ENCODE measurements around the gene ARHGAP35. TPM values are rescaled to one million over a fixed set of nuclear protein-coding genes. Genes with fewer than 3 reads are reported as not detected.
A peak's percentile ranks its signal among the peaks of the same experiment; 100 is the strongest.

ARHGAP35 gene
- total RNA-seq, 4 donors from 2014 or later, result 8.7 to 69.4 (median 30.9) TPM

DNA sequence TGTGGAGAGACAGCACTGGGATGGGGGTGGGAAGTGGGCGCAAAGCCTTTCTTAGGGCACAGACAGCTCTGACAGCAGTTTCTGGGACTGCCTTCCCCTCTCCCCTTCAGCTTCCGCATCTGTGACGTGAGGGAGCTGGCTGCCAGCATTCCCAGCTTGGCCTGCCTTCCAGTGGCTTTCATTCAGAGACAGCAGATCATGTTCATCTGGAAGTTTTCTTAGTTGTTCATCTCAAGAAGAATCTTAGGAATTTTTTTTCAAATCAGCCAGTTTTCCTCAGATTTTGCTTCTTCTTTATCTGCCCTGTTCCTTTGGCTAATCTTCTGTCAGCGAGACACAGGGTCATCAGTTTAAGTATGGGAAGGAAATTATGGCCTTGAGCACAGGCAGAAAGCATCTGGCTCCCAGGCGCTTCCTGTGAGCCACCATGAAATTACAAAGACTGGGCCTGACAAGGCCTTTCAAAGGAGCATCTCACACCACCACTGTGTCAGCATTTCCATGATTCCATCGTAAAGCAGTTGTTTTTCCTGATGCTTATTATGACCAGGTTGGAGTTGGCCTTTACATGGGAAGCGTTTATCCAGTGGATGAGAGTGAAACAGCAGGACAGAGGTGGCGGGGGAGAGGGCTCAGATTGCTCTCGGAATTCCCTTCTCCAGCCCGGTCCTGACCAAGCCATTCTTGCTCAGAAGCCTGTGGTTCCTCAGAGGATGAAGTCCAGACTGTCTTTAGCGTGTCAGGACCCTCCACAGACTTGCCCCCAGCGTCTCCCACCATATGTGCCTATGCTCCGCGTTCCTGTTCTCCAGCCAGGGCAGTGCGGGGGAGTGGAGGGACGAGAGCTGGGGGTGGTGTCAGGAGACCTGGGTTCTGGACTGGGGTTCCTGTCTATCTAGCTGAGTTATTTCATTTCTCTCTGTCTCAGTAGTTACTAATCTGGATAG is 43.6 kb downstream of the ARHGAP35 start:
- Histone ChIP-seq H3K4me1 (peaks cover 4 to 15% of the 10 kb centered on the region in 2 donors), H3K9me3 (no peaks in the 10 kb centered on the region), H3K36me3 (no peaks in the 10 kb centered on the region), H3K27ac (peak overlapping the region; percentile 67 to 77), H3K27me3 (no peaks in the 10 kb centered on the region), H3K4me3 (no peak overlapping the region)
- DNase-seq, result peak; percentile 49 to 76
- intact Hi-C loops (cut with DNase I; ENCODE audit: low total_unique reads), result no loop called here
- no peak for TF ChIP-seq POLR2A (IDR thresholded peaks at IDR 0.05)
- TF ChIP-seq, protein P1, sequence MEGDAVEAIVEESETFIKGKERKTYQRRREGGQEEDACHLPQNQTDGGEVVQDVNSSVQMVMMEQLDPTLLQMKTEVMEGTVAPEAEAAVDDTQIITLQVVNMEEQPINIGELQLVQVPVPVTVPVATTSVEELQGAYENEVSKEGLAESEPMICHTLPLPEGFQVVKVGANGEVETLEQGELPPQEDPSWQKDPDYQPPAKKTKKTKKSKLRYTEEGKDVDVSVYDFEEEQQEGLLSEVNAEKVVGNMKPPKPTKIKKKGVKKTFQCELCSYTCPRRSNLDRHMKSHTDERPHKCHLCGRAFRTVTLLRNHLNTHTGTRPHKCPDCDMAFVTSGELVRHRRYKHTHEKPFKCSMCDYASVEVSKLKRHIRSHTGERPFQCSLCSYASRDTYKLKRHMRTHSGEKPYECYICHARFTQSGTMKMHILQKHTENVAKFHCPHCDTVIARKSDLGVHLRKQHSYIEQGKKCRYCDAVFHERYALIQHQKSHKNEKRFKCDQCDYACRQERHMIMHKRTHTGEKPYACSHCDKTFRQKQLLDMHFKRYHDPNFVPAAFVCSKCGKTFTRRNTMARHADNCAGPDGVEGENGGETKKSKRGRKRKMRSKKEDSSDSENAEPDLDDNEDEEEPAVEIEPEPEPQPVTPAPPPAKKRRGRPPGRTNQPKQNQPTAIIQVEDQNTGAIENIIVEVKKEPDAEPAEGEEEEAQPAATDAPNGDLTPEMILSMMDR (IDR thresholded peaks at IDR 0.05), result no peak

DNA sequence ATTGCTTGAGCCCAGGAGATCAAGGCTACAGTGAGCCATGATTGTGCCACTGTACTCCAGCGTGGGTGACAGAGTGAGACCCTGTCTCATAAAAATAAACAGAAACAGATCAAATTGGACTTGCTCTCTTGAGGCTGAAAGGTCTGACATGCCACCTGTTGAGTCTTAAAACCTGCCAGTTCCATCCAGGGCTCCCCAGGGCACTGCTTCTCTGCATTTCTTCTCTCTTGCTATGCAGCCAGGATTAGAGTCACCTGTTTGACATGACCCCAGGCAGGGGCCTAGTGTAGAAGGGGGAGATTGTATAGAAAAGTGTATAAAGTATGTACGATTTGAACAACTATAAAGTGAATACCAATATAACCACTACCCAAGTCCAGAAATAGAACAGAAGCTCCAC is 45.4 kb downstream of the ARHGAP35 start:
- peaks cover 4 to 15% of the 10 kb centered on the region in 2 donors for H3K4me1 ChIP-seq
- intact Hi-C loops (cut with DNase I; ENCODE audit: low total_unique reads), result no loop called here
- no peak for DNase-seq
- H3K9me3 ChIP-seq, result no peaks in the 10 kb centered on the region
- no peak for TF ChIP-seq POLR2A (IDR thresholded peaks at IDR 0.05)
- TF ChIP-seq, protein P1 (IDR thresholded peaks at IDR 0.05), result no peak
- H3K27ac ChIP-seq, result peak overlapping the region; percentile 67 to 77
- no peaks in the 10 kb centered on the region for H3K27me3 ChIP-seq
- H3K4me3 ChIP-seq, result no peak overlapping the region
- H3K36me3 ChIP-seq, result no peaks in the 10 kb centered on the region

DNA sequence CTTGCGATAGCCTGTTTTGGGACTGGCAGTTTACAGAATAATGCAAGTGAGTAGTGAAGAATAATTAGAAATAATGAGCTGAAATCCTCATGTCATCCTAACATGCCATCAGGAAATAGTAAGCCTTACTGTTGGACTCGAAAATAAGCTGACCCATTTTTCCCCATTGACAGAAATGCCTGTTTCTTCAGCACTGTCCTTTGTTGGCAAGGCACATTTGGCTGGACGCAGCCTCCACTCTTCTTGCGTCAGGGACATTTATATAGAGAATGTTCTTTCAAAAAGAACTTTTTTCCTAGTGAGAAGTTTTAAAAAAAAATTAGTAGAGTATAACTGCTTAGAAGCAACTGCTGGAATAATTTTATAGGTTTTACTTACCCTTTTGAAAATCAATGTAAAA is 47.1 kb downstream of the ARHGAP35 start:
- H3K36me3 ChIP-seq, result no peaks in the 10 kb centered on the region
- H3K9me3 ChIP-seq, result no peaks in the 10 kb centered on the region
- peak; percentile 36 to 59 for DNase-seq
- H3K4me3 ChIP-seq, result no peak overlapping the region
- no peak for TF ChIP-seq POLR2A (IDR thresholded peaks at IDR 0.05)
- TF ChIP-seq, protein P1 (IDR thresholded peaks at IDR 0.05), result no peak
- peaks cover 4 to 15% of the 10 kb centered on the region in 2 donors for H3K4me1 ChIP-seq
- no peak overlapping the region for H3K27ac ChIP-seq
- intact Hi-C loops (cut with DNase I; ENCODE audit: low total_unique reads), result no loop called here
- H3K27me3 ChIP-seq, result no peaks in the 10 kb centered on the region

DNA sequence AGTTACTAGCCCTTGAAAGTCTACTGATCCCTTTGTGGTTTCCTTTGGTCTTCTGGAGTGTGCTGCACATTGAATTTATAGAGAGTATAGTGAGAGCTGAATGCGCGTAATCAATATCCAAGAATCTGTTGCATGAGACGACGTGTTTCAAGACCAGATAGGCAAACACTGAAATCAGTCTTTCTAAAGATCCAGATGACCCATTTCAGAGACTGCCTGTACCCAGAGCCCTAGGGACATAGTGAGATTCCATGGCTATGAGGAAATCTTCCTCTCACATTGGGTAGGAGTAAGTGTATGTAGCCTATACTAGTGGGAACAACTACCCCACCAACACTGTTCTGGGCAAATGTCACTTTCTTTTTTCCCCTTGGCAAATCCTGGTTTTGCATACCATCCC is 48.6 kb downstream of the ARHGAP35 start:
- Histone ChIP-seq H3K27ac (no peak overlapping the region), H3K36me3 (no peaks in the 10 kb centered on the region), H3K27me3 (no peaks in the 10 kb centered on the region), H3K4me1 (peaks cover 4 to 20% of the 10 kb centered on the region in 2 donors), H3K4me3 (no peak overlapping the region), H3K9me3 (no peaks in the 10 kb centered on the region)
- intact Hi-C loops (cut with DNase I; ENCODE audit: low total_unique reads), result no loop called here
- TF ChIP-seq, protein P1 (IDR thresholded peaks at IDR 0.05), result no peak
- no peak for TF ChIP-seq POLR2A (IDR thresholded peaks at IDR 0.05)
- DNase-seq, result no peak

Other genes starting within 250 kb of the ARHGAP35 start
- 1 to 10 TPM in 2 of 4 donors, under 1 TPM in 2; 0.51 to 6.1 (median 3.5) TPM for gene PTGIR, start 235.9 kb upstream of the ARHGAP35 start, total RNA-seq
- gene GNG8, start 224.8 kb upstream of the ARHGAP35 start, total RNA-seq, result not detected
- 10 to 100 TPM in 3 of 4 donors, under 1 TPM in 1; 0.29 to 90.1 (median 30.3) TPM for gene DACT3, start 199.8 kb upstream of the ARHGAP35 start, total RNA-seq
- gene PRKD2, start 143.9 kb upstream of the ARHGAP35 start, total RNA-seq, result 10 to 100 TPM; 30.8 to 85.7 (median 41.7) TPM
- gene FKRP, start 114.9 kb upstream of the ARHGAP35 start, total RNA-seq, result 100 to 1,000 TPM in 1 of 4 donors, 10 to 100 TPM in 2, 1 to 10 TPM in 1; 7.4 to 154 (median 22.1) TPM
- 100 to 1,000 TPM in 1 of 4 donors, 10 to 100 TPM in 3; 55.1 to 109 (median 81.8) TPM for gene STRN4, start 114.5 kb upstream of the ARHGAP35 start, total RNA-seq
- 10 to 100 TPM; 13.8 to 78.0 (median 32.4) TPM for gene SLC1A5, start 72.4 kb upstream of the ARHGAP35 start, total RNA-seq
- 10 to 100 TPM in 3 of 4 donors, 1 to 10 TPM in 1; 3.8 to 59.1 (median 45.1) TPM for gene AP2S1, start 10.2 kb upstream of the ARHGAP35 start, total RNA-seq
- not detected for gene NPAS1, start 158.8 kb downstream of the ARHGAP35 start, total RNA-seq
- 10 to 100 TPM in 3 of 4 donors, 1 to 10 TPM in 1; 9.4 to 78.8 (median 13.3) TPM for gene TMEM160, start 187.6 kb downstream of the ARHGAP35 start, total RNA-seq